ENCODE results near the gene ZNF879.
A peak's percentile ranks its signal among the peaks of the same experiment; 100 is the strongest.

Gene ZNF879

GRCh38 chr5:179033004-179033580 lies 9.5 kb downstream of the ZNF879 start:
- DNase-seq, result no peak

- DNase-seq, result no peak
Measured at GRCh38 chr5:179044765-179045164, 21.2 kb downstream of the ZNF879 start.

- no peak for DNase-seq
Measured at GRCh38 chr5:179051784-179052183, 28.2 kb downstream of the ZNF879 start.

GRCh38 chr5:179054036-179054785 lies 30.6 kb downstream of the ZNF879 start:
- no peak for DNase-seq

- DNase-seq, result no peak
Measured at GRCh38 chr5:179054876-179055275, 31.3 kb downstream of the ZNF879 start.

DNA sequence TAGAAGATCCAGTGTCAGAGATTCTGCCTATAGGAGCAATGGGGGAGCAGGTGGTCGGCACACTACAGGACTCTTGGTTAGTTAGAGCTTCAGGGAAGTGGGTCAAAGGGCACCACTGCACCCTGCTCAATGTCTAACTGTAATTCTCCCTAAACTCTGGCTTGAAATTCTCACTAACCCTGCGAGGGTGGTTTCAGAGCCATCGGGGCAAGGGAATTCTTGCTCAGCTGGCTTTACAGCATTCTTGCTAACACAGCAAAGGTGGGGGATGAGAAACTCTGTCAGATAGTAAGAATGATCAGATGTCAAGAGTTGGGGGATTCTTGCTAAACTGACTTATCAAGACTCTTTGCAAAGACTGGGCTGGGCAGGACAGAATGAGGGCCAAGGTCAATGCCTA lies 31.8 kb downstream of the ZNF879 start:
- no peak for DNase-seq

- DNase-seq, result no peak
Measured at GRCh38 chr5:179055841-179056240, 32.2 kb downstream of the ZNF879 start.

DNA sequence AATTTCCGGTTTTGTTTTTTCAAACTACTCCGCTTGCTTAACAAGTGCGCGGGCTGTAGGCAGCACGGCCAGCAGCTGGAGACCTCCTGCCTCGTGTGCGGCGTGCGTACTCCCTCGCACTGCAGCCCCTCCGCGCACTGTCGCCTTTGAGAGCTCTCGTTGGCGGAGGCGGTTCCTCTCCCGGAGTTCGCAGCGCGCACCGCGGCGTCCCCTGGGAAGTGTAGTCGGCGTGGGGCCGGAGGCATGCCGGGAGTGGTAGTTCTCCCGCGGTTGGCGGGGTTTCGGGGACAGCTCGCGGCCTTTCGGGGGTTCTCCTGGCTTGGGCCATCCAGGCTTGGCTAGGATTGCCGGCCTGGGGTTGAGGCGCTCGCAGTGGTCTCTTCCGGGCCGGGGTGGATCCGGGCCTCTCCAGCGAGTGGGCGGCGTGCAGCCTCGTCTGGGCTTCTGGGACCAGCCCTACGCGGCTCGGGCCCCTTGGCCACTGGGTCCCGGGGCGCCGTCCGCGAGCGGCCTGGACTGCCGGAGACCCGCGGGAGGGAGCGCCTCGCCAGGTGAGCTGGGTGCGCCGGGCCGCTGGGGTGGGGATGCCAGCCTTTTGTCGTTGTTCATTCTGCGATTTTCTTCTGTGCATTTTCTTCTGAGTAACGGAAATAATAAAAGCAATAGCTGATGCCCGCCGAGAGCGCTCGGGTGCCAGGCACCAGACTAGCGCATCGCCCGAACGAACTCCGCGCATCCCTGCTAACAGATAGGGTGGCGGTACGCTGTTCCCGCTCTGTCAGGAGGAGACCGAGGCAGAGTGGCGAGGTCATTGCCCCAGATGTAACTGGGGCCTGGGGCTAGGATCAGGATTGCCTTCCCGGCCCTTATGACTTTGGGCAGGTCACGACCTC lies 36.8 kb downstream of the ZNF879 start, which contains the start of gene ZNF354C:
Gene ZNF354C (plus strand): TSS at position 258 of the 893 bp plus-strand sequence. CDS start 1,696 bp downstream, outside the sequence.
- peak; percentile 91 for DNase-seq

DNA sequence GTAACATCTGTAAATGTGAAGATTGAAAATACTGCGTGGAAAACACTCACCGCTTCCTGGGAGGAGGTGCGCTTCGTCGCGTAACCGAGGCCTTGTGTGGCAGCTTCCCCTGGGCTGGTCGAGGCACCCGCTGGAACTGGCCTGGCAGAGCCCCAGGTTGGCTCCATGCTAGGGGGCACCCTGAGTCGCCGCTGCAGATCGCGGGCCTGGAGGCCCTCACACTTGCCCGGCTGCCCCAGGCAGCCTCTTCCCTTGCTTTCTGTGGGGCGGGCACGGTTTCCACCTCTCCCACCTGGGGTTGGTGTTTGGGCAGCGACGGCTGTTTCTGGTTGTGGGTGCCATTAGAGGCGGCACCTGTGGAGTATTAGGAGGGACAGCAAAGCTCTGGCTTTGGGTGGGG lies 37.4 kb downstream of the ZNF879 start:
- DNase-seq, result peak; percentile 5

DNA sequence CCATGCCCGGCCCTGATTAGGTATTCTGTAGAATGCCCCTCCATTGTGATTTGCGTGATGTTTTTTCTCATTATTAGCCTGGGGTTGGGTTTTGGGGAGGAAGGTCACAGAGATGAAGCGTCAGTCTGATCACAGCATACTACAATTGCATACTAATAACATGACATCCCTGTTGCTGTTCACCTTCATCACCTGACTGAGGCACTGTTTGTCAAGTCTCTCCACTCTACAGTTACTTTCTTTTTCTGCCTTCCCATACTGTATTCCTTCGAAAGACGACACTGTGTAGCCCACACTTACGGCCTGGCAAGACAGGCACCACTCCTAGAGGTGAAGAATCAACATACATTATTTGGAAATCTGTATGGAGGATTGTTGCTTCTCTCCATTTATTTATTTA lies 42.1 kb downstream of the ZNF879 start:
- no peak for DNase-seq

- no peak for DNase-seq
Measured at GRCh38 chr5:179079165-179079987, 55.8 kb downstream of the ZNF879 start.

DNA sequence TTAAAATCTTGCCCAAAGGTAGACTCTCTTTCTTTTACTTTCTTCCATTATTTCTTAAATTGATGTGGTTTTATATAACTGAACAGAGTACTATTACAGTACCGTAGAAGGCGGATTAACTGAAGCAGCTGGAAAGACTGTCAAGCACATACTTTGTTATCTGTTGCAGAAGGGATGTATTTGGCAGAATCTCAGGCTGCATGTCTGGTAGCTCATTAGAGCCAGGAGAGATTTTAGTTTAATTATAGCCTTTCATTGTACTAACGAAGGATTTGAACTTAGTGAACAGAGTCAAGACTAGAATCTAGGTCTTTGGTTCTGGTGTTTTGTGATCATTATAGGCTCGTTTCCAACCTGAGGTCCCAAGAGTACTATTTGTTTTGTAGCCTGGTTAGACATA lies 57.1 kb downstream of the ZNF879 start:
- no peak for DNase-seq

All from CD4-positive, alpha-beta T cell treated with Interleukin-17A for 4 hours (primary cell).